Smooth muscle cell (in vitro differentiated cells): ENCODE measurements around the gene CCND1. TPM values are rescaled to one million over a fixed set of nuclear protein-coding genes. Genes with fewer than 3 reads are reported as not detected.

Source experiments
- DNase-seq: peaks from one replicate; lab custom pipeline; 2025; ENCODE audit not compliant: unreplicated experiment; lab: John Stamatoyannopoulos, UW
- H2AFZ ChIP-seq: fragments of 200-600 bp; sonication (generic); 2 replicates; pipeline ENCODE4 v1.6.0; 2016; ENCODE audit warnings: antibody characterized with exemption, low read depth, mild to moderate bottlenecking
- H3F3A ChIP-seq: fragments of 200-600 bp; sonication (generic); 2 replicates; pipeline ENCODE4 v1.6.0; 2017; ENCODE audit warnings: antibody characterized with exemption, low read depth
- H3K27ac ChIP-seq: fragments of 200-600 bp; sonication (generic); 2 replicates; pipeline ENCODE4 v1.5.1; 2016; ENCODE audit warnings: low read depth, mild to moderate bottlenecking
- H3K27me3 ChIP-seq: fragments of 200-600 bp; sonication (generic); 2 replicates; pipeline ENCODE4 v1.6.1; 2016; ENCODE audit warnings: low read depth, mild to moderate bottlenecking
- H3K36me3 ChIP-seq: fragments of 200-600 bp; sonication (generic); 2 replicates; pipeline ENCODE4 v1.5.1; 2016; ENCODE audit warnings: low read depth
- H3K4me1 ChIP-seq: fragments of 200-600 bp; sonication (generic); 2 replicates; pipeline ENCODE4 v1.5.1; 2016; ENCODE audit warnings: low read depth
- H3K4me2 ChIP-seq: fragments of 200-600 bp; sonication (generic); 2 replicates; pipeline ENCODE4 v1.6.0; 2016; ENCODE audit warnings: mild to moderate bottlenecking
- H3K4me3 ChIP-seq: fragments of 200-600 bp; sonication (generic); 2 replicates; pipeline ENCODE4 v1.5.1; 2016; ENCODE audit warnings: mild to moderate bottlenecking
- H3K79me2 ChIP-seq: fragments of 200-600 bp; sonication (generic); 2 replicates; pipeline ENCODE4 v1.6.0; 2016; ENCODE audit warnings: low read depth, mild to moderate bottlenecking
- H3K9ac ChIP-seq: fragments of 200-600 bp; sonication (generic); 2 replicates; pipeline ENCODE4 v1.6.0; 2016; ENCODE audit warnings: low read depth
- H3K9me3 ChIP-seq: fragments of 200-600 bp; sonication (generic); replicated peaks from 2 replicates; pipeline ENCODE4 v1.5.1; 2016; ENCODE audit warnings: low read depth
- H4K20me1 ChIP-seq: fragments of 200-600 bp; sonication (generic); 2 replicates; pipeline ENCODE4 v1.6.0; 2016; ENCODE audit warnings: low read depth
- WGBS: methylation state at CpG from one replicate; pipeline ENCODE4 v1.1.7; 2016; ENCODE audit warnings: low lambda C conversion rate; 5-methylcytosine and 5-hydroxymethylcytosine counted together
- polyA plus RNA-seq: library from polyadenylated mRNA; unstranded; fragments of >200 nt; fragmentation: Nextera tagmentation; extraction: Ambion mirVana; gene quantifications from 2 replicates; pipeline ENCODE4 v1.2.1, GENCODE V29; 2016
- total RNA-seq: library from RNA; depleted of rRNA; stranded (reverse); fragments of >200 nt; gene quantifications from 2 replicates; pipeline ENCODE4 v1.2.3, GENCODE V29; 2014
- TF ChIP-seq, protein P1 (sequence below): fragments of 200-600 bp; sonication (generic); IDR thresholded peaks from 2 replicates; pipeline ENCODE4 v1.5.1; 2017; ENCODE audit warnings: borderline replicate concordance, mild to moderate bottlenecking, antibody characterized with exemption; ENCODE audit not compliant: insufficient read depth, poor library complexity, severe bottlenecking

The CCND1 gene
- total and polyA plus RNA-seq, 2 experiments from 2014 or later, result 281 to 482 TPM

GRCh38 chr11:69664901-69665300 lies 23.9 kb downstream of the CCND1 start:
- Histone ChIP-seq H3K4me1 (no peaks in the 10 kb centered on the region), H3F3A (no peaks in the 10 kb centered on the region), H3K27me3 (no peaks in the 10 kb centered on the region), H3K4me2 (no peak overlapping the region), H3K4me3 (no peak overlapping the region), H3K9ac (no peak overlapping the region), H3K27ac (no peak overlapping the region), H3K79me2 (peaks cover 4% of the 10 kb centered on the region), H2AFZ (no peak overlapping the region), H4K20me1 (peaks cover 13% of the 10 kb centered on the region), H3K9me3 (no peaks in the 10 kb centered on the region), H3K36me3 (no peaks in the 10 kb centered on the region)
- no peak for DNase-seq
- TF ChIP-seq, protein P1, sequence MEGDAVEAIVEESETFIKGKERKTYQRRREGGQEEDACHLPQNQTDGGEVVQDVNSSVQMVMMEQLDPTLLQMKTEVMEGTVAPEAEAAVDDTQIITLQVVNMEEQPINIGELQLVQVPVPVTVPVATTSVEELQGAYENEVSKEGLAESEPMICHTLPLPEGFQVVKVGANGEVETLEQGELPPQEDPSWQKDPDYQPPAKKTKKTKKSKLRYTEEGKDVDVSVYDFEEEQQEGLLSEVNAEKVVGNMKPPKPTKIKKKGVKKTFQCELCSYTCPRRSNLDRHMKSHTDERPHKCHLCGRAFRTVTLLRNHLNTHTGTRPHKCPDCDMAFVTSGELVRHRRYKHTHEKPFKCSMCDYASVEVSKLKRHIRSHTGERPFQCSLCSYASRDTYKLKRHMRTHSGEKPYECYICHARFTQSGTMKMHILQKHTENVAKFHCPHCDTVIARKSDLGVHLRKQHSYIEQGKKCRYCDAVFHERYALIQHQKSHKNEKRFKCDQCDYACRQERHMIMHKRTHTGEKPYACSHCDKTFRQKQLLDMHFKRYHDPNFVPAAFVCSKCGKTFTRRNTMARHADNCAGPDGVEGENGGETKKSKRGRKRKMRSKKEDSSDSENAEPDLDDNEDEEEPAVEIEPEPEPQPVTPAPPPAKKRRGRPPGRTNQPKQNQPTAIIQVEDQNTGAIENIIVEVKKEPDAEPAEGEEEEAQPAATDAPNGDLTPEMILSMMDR, result no peak
- 99% methylated on average over 8 of the region's 8 CpGs for WGBS

GRCh38 chr11:69665669-69666068 lies 24.7 kb downstream of the CCND1 start:
- H4K20me1 ChIP-seq, result peaks cover 19% of the 10 kb centered on the region
- DNase-seq, result no peak
- H3K4me3 ChIP-seq, result no peak overlapping the region
- H3K79me2 ChIP-seq, result peaks cover 4% of the 10 kb centered on the region
- H3K36me3 ChIP-seq, result no peaks in the 10 kb centered on the region
- no peaks in the 10 kb centered on the region for H3K4me1 ChIP-seq
- 97% methylated on average over 11 of the region's 11 CpGs for WGBS
- no peak overlapping the region for H3K9ac ChIP-seq
- H3K9me3 ChIP-seq, result no peaks in the 10 kb centered on the region
- H3K27ac ChIP-seq, result no peak overlapping the region
- H3F3A ChIP-seq, result peaks cover 4% of the 10 kb centered on the region
- TF ChIP-seq, protein P1, result no peak
- H3K27me3 ChIP-seq, result no peaks in the 10 kb centered on the region
- no peak overlapping the region for H3K4me2 ChIP-seq
- no peak overlapping the region for H2AFZ ChIP-seq

- 93% methylated on average over 14 of the region's 14 CpGs for WGBS
- no peak overlapping the region for H3K4me3 ChIP-seq
- peaks cover 20% of the 10 kb centered on the region for H4K20me1 ChIP-seq
- no peak overlapping the region for H3K27ac ChIP-seq
- H3K27me3 ChIP-seq, result no peaks in the 10 kb centered on the region
- H3K4me1 ChIP-seq, result no peaks in the 10 kb centered on the region
- peaks cover 8% of the 10 kb centered on the region for H3F3A ChIP-seq
- TF ChIP-seq, protein P1, result no peak
- H3K36me3 ChIP-seq, result no peaks in the 10 kb centered on the region
- H3K4me2 ChIP-seq, result no peak overlapping the region
- no peak overlapping the region for H3K9ac ChIP-seq
- peaks cover 4% of the 10 kb centered on the region for H3K79me2 ChIP-seq
- no peaks in the 10 kb centered on the region for H3K9me3 ChIP-seq
- H2AFZ ChIP-seq, result no peak overlapping the region
- no peak for DNase-seq
Measured at GRCh38 chr11:69666261-69666660, 25.3 kb downstream of the CCND1 start.

DNA sequence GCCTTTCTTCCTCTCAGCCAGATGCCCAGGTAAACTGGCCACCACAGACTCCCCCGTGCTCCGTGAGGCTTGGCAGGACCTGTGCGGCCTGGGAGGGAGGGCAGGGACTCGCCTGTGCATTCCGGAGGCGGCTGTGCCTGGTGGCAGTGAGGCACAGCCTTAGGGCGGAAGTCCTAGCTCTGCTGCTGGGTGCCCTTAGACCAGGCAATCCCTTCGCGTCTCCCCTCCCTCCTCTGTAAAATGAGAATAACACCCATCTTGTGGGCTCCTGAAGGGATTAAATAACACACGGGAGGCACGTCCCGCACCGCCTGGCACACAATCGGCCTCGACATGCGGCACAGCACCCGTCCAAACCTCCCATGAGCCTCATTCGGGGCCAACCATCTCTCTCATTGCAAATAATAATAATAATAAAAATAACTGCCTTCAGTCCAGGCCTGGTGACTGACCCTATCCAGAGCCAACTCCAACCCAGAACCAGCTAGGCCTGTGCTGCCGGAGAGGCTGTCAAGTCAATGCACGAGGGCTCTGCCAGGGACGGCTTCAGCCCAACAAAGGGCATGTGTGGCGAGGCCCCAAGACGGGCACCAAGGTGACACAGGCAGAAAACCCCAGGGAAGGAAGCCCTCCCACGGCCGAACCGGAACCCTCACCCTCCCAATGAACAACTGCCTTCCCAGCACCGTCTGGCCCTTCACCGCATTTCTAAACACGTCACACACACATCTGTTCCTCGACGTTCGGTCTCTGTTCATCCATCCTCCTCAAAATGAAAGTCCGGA lies 26.0 kb downstream of the CCND1 start:
- H3K4me3 ChIP-seq, result no peak overlapping the region
- H3K9me3 ChIP-seq, result no peaks in the 10 kb centered on the region
- H3K4me2 ChIP-seq, result no peak overlapping the region
- H3K27ac ChIP-seq, result no peak overlapping the region
- H2AFZ ChIP-seq, result no peak overlapping the region
- DNase-seq, result no peak
- H3K4me1 ChIP-seq, result no peaks in the 10 kb centered on the region
- peaks cover 25% of the 10 kb centered on the region for H4K20me1 ChIP-seq
- TF ChIP-seq, protein P1, result no peak
- no peaks in the 10 kb centered on the region for H3K27me3 ChIP-seq
- no peaks in the 10 kb centered on the region for H3K36me3 ChIP-seq
- peaks cover 4% of the 10 kb centered on the region for H3K79me2 ChIP-seq
- 99% methylated on average over 33 of the region's 33 CpGs for WGBS
- H3K9ac ChIP-seq, result no peak overlapping the region
- H3F3A ChIP-seq, result peaks cover 13% of the 10 kb centered on the region
